H9 (cell line): Measurements from ENCODE around the gene HLA-F. TPM values are rescaled to one million over a fixed set of nuclear protein-coding genes. Genes with fewer than 3 reads are reported as not detected.

Source experiments
- DNase-seq: peaks from one replicate; pipeline ENCODE4 v3.0.0-alpha.2; 2017
- H2AFZ ChIP-seq: one replicate; pipeline ENCODE4 v1.6.1; 2013; ENCODE audit warnings: mild to moderate bottlenecking, low read length, control low read depth, moderate library complexity
- H2AK5ac ChIP-seq: 2 replicates; pipeline ENCODE4 v1.6.1; 2013; ENCODE audit warnings: low read length, control low read depth, mixed read lengths; ENCODE audit not compliant: insufficient read length
- H2BK120ac ChIP-seq: one replicate; pipeline ENCODE4 v1.6.1; 2013; ENCODE audit warnings: low read depth, mild to moderate bottlenecking, low read length, control low read depth, inconsistent platforms; ENCODE audit not compliant: poor library complexity, severe bottlenecking
- H2BK12ac ChIP-seq: 2 replicates; pipeline ENCODE4 v1.6.1; 2013; ENCODE audit warnings: low read length, control low read depth, mixed read lengths, low read depth; ENCODE audit not compliant: insufficient read length
- H2BK15ac ChIP-seq: 2 replicates; pipeline ENCODE4 v1.6.1; 2013; ENCODE audit warnings: low read depth, low read length, control low read depth
- H2BK20ac ChIP-seq: one replicate; pipeline ENCODE4 v1.6.1; 2013; ENCODE audit warnings: low read depth, mild to moderate bottlenecking, low read length, control low read depth, inconsistent platforms; ENCODE audit not compliant: poor library complexity, severe bottlenecking
- H2BK5ac ChIP-seq: 2 replicates; pipeline ENCODE4 v1.6.1; 2013; ENCODE audit warnings: low read length, control low read depth, mixed read lengths; ENCODE audit not compliant: insufficient read length
- H3K14ac ChIP-seq: 2 replicates; pipeline ENCODE4 v1.6.1; 2013; ENCODE audit warnings: low read length, control low read depth; ENCODE audit not compliant: insufficient read depth
- H3K18ac ChIP-seq: 2 replicates; pipeline ENCODE4 v1.6.1; 2013; ENCODE audit warnings: low read depth, mild to moderate bottlenecking, mixed read lengths, low read length, control low read depth; ENCODE audit not compliant: insufficient read length
- H3K23ac ChIP-seq: 2 replicates; pipeline ENCODE4 v1.6.1; 2013; ENCODE audit warnings: low read length, control low read depth, mixed read lengths, low read depth; ENCODE audit not compliant: insufficient read length
- H3K23me2 ChIP-seq: 2 replicates; pipeline ENCODE4 v1.6.1; 2013; ENCODE audit warnings: low read depth, mild to moderate bottlenecking, mixed read lengths, low read length, control low read depth; ENCODE audit not compliant: insufficient read length, poor library complexity, severe bottlenecking
- H3K27ac ChIP-seq: 2 replicates; pipeline ENCODE4 v1.5.1; 2013; ENCODE audit warnings: low read length, control low read depth, mixed read lengths, low read depth; ENCODE audit not compliant: insufficient read length
- H3K27me3 ChIP-seq: 2 replicates; pipeline ENCODE4 v1.6.1; 2013; ENCODE audit warnings: low read length, control low read depth, inconsistent platforms; ENCODE audit not compliant: insufficient read depth
- H3K4ac ChIP-seq: 2 replicates; pipeline ENCODE4 v1.6.1; 2013; ENCODE audit warnings: low read depth, mild to moderate bottlenecking, control low read depth, inconsistent platforms, low read length, moderate library complexity
- H3K4me1 ChIP-seq: 2 replicates; pipeline ENCODE4 v1.6.1; 2013; ENCODE audit warnings: low read length, control low read depth, inconsistent platforms; ENCODE audit not compliant: insufficient read depth
- H3K4me2 ChIP-seq: 2 replicates; pipeline ENCODE4 v1.6.1; 2013; ENCODE audit warnings: low read length, control low read depth, mixed read lengths; ENCODE audit not compliant: insufficient read length, insufficient read depth
- H3K56ac ChIP-seq: 2 replicates; pipeline ENCODE4 v1.6.1; 2013; ENCODE audit warnings: low read depth, mild to moderate bottlenecking, mixed read lengths, low read length, control low read depth; ENCODE audit not compliant: insufficient read length
- H3K79me1 ChIP-seq: 2 replicates; pipeline ENCODE4 v1.6.1; 2013; ENCODE audit warnings: low read depth, mild to moderate bottlenecking, moderate library complexity, low read length, control low read depth, inconsistent platforms; ENCODE audit not compliant: insufficient read depth, poor library complexity, severe bottlenecking
- H3K79me2 ChIP-seq: 2 replicates; pipeline ENCODE4 v1.6.1; 2013; ENCODE audit warnings: low read length, control low read depth, inconsistent platforms; ENCODE audit not compliant: insufficient read depth
- H3K9ac ChIP-seq: 2 replicates; pipeline ENCODE4 v1.6.1; 2013; ENCODE audit warnings: low read length, control low read depth, mixed read lengths; ENCODE audit not compliant: insufficient read length; ENCODE audit errors: extremely low read depth
- H3K9me3 ChIP-seq: one replicate; pipeline ENCODE4 v1.6.1; 2013; ENCODE audit warnings: low read depth, low read length, inconsistent platforms; ENCODE audit not compliant: control insufficient read depth
- H3T11ph ChIP-seq: one replicate; pipeline ENCODE4 v1.6.1; 2013; ENCODE audit warnings: mild to moderate bottlenecking, low read length, control low read depth, inconsistent platforms
- H4K20me1 ChIP-seq: one replicate; pipeline ENCODE4 v1.6.1; 2013; ENCODE audit not compliant: control insufficient read depth, insufficient read length, insufficient read depth
- H4K5ac ChIP-seq: 2 replicates; pipeline ENCODE4 v1.6.1; 2013; ENCODE audit warnings: low read depth, mild to moderate bottlenecking, mixed read lengths, low read length, control low read depth; ENCODE audit not compliant: insufficient read length
- H4K8ac ChIP-seq: replicated peaks from 2 replicates; pipeline ENCODE4 v1.6.1; 2013; ENCODE audit warnings: low read length, control low read depth, mixed read lengths, low read depth; ENCODE audit not compliant: insufficient read length
- H4K91ac ChIP-seq: 2 replicates; pipeline ENCODE4 v1.6.1; 2013; ENCODE audit warnings: low read depth, mild to moderate bottlenecking, moderate library complexity, mixed read lengths, low read length, control low read depth; ENCODE audit not compliant: insufficient read length
- H3K27ac Mint-ChIP-seq, 3 experiments: 2 replicates in 2 of 3; 3 replicates in 1 of 3; pipeline ENCODE4 v1.8.0; 2020 to 2021; ENCODE audit warnings: mixed read lengths in 3 of 3, mild to moderate bottlenecking in 1 of 3, moderate library complexity in 1 of 3
- H3K27me3 Mint-ChIP-seq: 2 replicates; pipeline ENCODE4 v1.8.0; 2021; ENCODE audit warnings: low read depth, mild to moderate bottlenecking, moderate library complexity, mixed read lengths
- H3K36me3 Mint-ChIP-seq, 3 experiments: 2 replicates in 2 of 3; 3 replicates in 1 of 3; pipeline ENCODE4 v1.8.0; 2020 to 2021; ENCODE audit warnings: low read depth in 3 of 3, mixed read lengths in 3 of 3; ENCODE audit not compliant: insufficient read depth in 1 of 3
- H3K4me1 Mint-ChIP-seq, 2 experiments: 2 replicates each; pipeline ENCODE4 v1.8.0; 2020; ENCODE audit warnings: mixed read lengths in 2 of 2
- H3K4me3 Mint-ChIP-seq, 2 experiments: 2 replicates in 1 of 2; 3 replicates in 1 of 2; pipeline ENCODE4 v1.8.0; 2020 to 2021; ENCODE audit warnings: mild to moderate bottlenecking in 2 of 2, mixed read lengths in 2 of 2, moderate library complexity in 1 of 2
- H3K9me3 Mint-ChIP-seq, 2 experiments: 2 replicates in 1 of 2; 3 replicates in 1 of 2; pipeline ENCODE4 v1.8.0; 2020; ENCODE audit warnings: mild to moderate bottlenecking in 2 of 2, mixed read lengths in 2 of 2, moderate library complexity in 1 of 2
- WGBS: extraction: QIAGEN DNeasy Blood & Tissue Kit; methylation state at CpG from one replicate; pipeline ENCODE4 v1.1.7; 2013; ENCODE audit warnings: missing lambda C conversion rate, low lambda C conversion rate, mixed read lengths; ENCODE audit not compliant: insufficient read length; ENCODE audit errors: extremely low coverage; 5-methylcytosine and 5-hydroxymethylcytosine counted together
- total RNA-seq: library from RNA; stranded (reverse); gene quantifications from 2 replicates; pipeline ENCODE4 v1.2.1, GENCODE V29; 2021
- TF ChIP-seq, protein P1 (sequence below): fragments of 200-600 bp; sonication (generic); conservative IDR thresholded peaks from 3 replicates; pipeline ENCODE4 v1.8.0; 2021; ENCODE audit warnings: antibody characterized with exemption, mild to moderate bottlenecking

Gene HLA-F
- total RNA-seq, 1 experiment from 2014 or later: 7.4 TPM

DNA sequence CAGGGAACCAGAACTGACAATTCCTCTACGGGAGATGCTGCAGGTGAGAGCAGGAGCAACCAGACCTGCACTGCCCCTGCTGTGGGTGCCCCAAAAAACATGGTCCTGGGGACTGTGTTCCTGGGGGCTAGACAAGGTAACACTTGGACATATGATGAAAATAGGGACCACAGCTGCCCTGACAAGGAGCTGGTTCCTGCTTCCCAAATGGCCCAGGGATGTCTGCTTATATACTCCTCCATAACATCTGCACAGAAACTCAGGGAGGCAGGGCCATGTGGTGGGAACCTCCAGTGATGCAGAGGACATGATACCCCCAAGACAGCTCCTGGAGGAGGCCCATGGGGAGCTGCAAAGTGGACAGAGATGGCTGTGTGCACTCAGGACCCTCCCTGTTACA is 19.8 kb downstream of the HLA-F start:
- H3K4me3 Mint-ChIP-seq: no peak overlapping the region

More for the DNA sequence above, 19.8 kb downstream of the HLA-F start:
- peaks cover 11 to 13% of the 10 kb centered on the region in 2 experiments for H3K4me1 Mint-ChIP-seq
- H3K4ac ChIP-seq: no peak overlapping the region
- H3K56ac ChIP-seq: no peak overlapping the region
- H4K91ac ChIP-seq: no peak overlapping the region
- no peak overlapping the region for H3K27ac ChIP-seq
- H3K9ac ChIP-seq: no peak overlapping the region
- H3K4me1 ChIP-seq: no peaks in the 10 kb centered on the region
- H3K9me3 Mint-ChIP-seq: peaks cover 0 to 4% of the 10 kb centered on the region in 2 experiments; a peak in 3 of 5 replicates
- H2BK5ac ChIP-seq: no peak overlapping the region
- no peak overlapping the region for H3K4me2 ChIP-seq
- no peak overlapping the region for H2BK15ac ChIP-seq
- H3K23me2 ChIP-seq: peaks cover under 1% of the 10 kb centered on the region
- no peak overlapping the region for H3K27ac Mint-ChIP-seq
- H3K14ac ChIP-seq: no peak overlapping the region
- no peaks in the 10 kb centered on the region for H3K9me3 ChIP-seq
- no peak overlapping the region for H2AFZ ChIP-seq
- H4K20me1 ChIP-seq: no peaks in the 10 kb centered on the region
- no peaks in the 10 kb centered on the region for H3K27me3 ChIP-seq
- TF ChIP-seq, protein P1, sequence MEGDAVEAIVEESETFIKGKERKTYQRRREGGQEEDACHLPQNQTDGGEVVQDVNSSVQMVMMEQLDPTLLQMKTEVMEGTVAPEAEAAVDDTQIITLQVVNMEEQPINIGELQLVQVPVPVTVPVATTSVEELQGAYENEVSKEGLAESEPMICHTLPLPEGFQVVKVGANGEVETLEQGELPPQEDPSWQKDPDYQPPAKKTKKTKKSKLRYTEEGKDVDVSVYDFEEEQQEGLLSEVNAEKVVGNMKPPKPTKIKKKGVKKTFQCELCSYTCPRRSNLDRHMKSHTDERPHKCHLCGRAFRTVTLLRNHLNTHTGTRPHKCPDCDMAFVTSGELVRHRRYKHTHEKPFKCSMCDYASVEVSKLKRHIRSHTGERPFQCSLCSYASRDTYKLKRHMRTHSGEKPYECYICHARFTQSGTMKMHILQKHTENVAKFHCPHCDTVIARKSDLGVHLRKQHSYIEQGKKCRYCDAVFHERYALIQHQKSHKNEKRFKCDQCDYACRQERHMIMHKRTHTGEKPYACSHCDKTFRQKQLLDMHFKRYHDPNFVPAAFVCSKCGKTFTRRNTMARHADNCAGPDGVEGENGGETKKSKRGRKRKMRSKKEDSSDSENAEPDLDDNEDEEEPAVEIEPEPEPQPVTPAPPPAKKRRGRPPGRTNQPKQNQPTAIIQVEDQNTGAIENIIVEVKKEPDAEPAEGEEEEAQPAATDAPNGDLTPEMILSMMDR: no peak
- WGBS: no CpG with 5 or more reads among the region's 1 CpG
- H2AK5ac ChIP-seq: no peak overlapping the region
- H2BK20ac ChIP-seq: no peak overlapping the region
- no peak overlapping the region for H3T11ph ChIP-seq
- no peak overlapping the region for H3K18ac ChIP-seq
- H4K5ac ChIP-seq: no peak overlapping the region
- H3K23ac ChIP-seq: no peak overlapping the region
- no peak overlapping the region for H4K8ac ChIP-seq
- H2BK12ac ChIP-seq: no peak overlapping the region
- peaks cover 24% of the 10 kb centered on the region for H3K27me3 Mint-ChIP-seq
- H3K79me2 ChIP-seq: no peaks in the 10 kb centered on the region
- H3K79me1 ChIP-seq: no peaks in the 10 kb centered on the region
- no peak overlapping the region for H2BK120ac ChIP-seq
- H3K36me3 Mint-ChIP-seq: peaks cover 0 to 17% (median 6%) of the 10 kb centered on the region in 3 experiments; a peak in 6 of 7 replicates
- no peak for DNase-seq
